Breast epithelium (tissue), 3 donors: ENCODE measurements around the gene CCDC12.

Experiments used
- CTCF ChIP-seq, 3 donors: fragments of 450-650 bp; IDR thresholded peaks; one replicate each; pipeline ENCODE4 v1.5.1; 2016 to 2017; ENCODE audit warnings: antibody characterized with exemption in 3 of 3, mild to moderate bottlenecking in 3 of 3, moderate library complexity in 3 of 3
- POLR2A ChIP-seq: fragments of 450-650 bp; IDR thresholded peaks from one replicate; pipeline ENCODE4 v1.6.1; 2016; ENCODE audit warnings: antibody characterized with exemption, mild to moderate bottlenecking, moderate library complexity
- POLR2AphosphoS5 ChIP-seq, 3 donors: sonication (generic); formaldehyde crosslinking; IDR thresholded peaks; one replicate each; pipeline ENCODE4 v1.6.1; 2017; ENCODE audit warnings: antibody characterized with exemption in 3 of 3

DNA sequence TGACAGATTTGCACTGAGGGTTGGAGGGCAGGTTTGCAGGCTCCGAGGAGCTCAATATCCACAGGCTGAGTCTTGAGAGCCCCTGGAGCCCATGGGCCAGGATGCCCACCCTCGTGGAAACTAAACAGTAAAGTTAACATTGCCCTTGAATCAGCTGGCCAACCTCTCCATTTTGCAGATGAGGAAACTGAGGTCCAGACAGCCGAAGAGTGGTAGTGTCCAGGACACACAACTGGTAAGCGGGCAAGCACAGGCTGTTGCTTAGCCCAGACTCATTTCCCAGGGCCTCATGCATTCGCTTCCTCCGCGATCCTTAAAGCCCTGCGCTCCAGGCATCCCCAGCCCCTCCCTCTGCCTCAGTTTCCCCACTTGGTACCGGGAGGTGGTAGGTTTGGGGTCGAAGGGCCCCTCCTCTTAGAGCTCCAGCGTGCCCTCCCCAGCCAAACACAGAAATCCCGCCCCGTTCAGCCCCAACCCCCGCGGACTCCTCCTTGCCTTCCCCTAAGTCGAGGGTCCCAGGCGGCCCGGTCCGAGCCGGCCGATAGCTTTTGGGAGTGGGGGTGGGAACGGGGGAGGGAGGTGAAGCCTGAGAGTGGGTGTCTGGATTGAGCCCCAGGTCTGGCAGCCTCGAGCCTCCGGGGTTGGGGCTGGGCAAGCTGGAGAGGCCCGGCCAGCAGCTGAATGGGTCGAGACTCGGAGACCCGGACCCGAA is 95.5 kb downstream of the CCDC12 start:
- TF ChIP-seq POLR2AphosphoS5 (IDR thresholded peaks at IDR 0.05): no peak
- no peak for TF ChIP-seq CTCF (IDR thresholded peaks at IDR 0.05)
- TF ChIP-seq POLR2A: no peak
